Peyer's patch (tissue), 4 donors: ENCODE results near the gene ELMOD2.

Experiments
- POLR2A ChIP-seq, 2 donors: fragments of 450-650 bp; IDR thresholded peaks; one replicate each; pipeline ENCODE4 v1.5.1; 2017; ENCODE audit warnings: antibody characterized with exemption in 2 of 2, mild to moderate bottlenecking in 2 of 2, moderate library complexity in 2 of 2
- TF ChIP-seq, protein P1 (sequence below), 6 experiments: fragments of 450-650 bp in 4 of 6; fragments of 200-600 bp in 2 of 6; sonication (generic) in 1 of 6; IDR thresholded peaks; one replicate each; pipeline ENCODE4 v1.5.1; 2017 to 2019; ENCODE audit warnings: antibody characterized with exemption in 6 of 6, mild to moderate bottlenecking in 3 of 6, moderate library complexity in 1 of 6

DNA sequence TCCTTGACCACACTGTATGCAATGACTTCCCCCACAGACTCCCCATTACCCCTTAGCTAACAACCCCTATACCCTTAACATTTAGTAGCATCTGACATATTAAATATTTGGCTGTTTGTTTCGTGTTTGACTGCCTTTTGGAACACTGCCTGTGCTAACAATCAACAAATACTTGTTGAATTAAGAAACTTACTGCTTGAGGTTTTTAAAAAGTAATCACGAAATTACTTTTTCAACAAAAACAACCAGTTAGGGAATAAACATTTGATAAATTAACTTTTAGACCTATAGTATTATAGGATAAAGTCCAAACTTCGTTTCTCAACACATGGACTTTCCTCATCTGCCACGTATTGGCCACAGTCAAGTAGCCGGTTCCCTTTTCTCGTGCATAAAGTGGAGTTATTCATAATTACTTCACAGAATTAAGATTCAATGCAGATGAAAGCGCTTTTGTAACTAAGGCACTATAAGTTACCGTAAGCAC is 555 bp upstream of the ELMOD2 start:
- TF ChIP-seq, protein P1, sequence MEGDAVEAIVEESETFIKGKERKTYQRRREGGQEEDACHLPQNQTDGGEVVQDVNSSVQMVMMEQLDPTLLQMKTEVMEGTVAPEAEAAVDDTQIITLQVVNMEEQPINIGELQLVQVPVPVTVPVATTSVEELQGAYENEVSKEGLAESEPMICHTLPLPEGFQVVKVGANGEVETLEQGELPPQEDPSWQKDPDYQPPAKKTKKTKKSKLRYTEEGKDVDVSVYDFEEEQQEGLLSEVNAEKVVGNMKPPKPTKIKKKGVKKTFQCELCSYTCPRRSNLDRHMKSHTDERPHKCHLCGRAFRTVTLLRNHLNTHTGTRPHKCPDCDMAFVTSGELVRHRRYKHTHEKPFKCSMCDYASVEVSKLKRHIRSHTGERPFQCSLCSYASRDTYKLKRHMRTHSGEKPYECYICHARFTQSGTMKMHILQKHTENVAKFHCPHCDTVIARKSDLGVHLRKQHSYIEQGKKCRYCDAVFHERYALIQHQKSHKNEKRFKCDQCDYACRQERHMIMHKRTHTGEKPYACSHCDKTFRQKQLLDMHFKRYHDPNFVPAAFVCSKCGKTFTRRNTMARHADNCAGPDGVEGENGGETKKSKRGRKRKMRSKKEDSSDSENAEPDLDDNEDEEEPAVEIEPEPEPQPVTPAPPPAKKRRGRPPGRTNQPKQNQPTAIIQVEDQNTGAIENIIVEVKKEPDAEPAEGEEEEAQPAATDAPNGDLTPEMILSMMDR (IDR thresholded peaks at IDR 0.05), result no peak
- TF ChIP-seq POLR2A (IDR thresholded peaks at IDR 0.05), result no peak
